Colonic mucosa (tissue), 4 donors: ENCODE measurements around the gene GET4. TPM values are rescaled to one million over a fixed set of nuclear protein-coding genes. Genes with fewer than 3 reads are reported as not detected.

Experiments used
- DNase-seq: peaks from one replicate; pipeline ENCODE4 v3.0.0-alpha.2; 2020
- H3K27ac ChIP-seq: fragments of 200-600 bp; one replicate; pipeline ENCODE4 v1.8.0; 2021
- H3K27me3 ChIP-seq: fragments of 200-600 bp; one replicate; pipeline ENCODE4 v1.8.0; 2021
- H3K36me3 ChIP-seq: fragments of 200-600 bp; one replicate; pipeline ENCODE4 v1.8.0; 2021
- H3K4me1 ChIP-seq: fragments of 200-600 bp; one replicate; pipeline ENCODE4 v1.8.0; 2021; ENCODE audit warnings: mild to moderate bottlenecking
- H3K4me3 ChIP-seq: fragments of 200-600 bp; one replicate; pipeline ENCODE4 v1.8.0; 2021
- H3K9ac ChIP-seq, 2 donors: one replicate each; pipeline ENCODE4 v1.7.0; 2013; ENCODE audit warnings: control low read depth in 2 of 2, low read depth in 2 of 2, low read length in 2 of 2
- H3K9me3 ChIP-seq: fragments of 200-600 bp; one replicate; pipeline ENCODE4 v1.8.0; 2021
- CTCF ChIP-seq: fragments of 200-600 bp; IDR thresholded peaks from one replicate; pipeline ENCODE4 v1.8.0; 2022; ENCODE audit warnings: antibody characterized with exemption, mild to moderate bottlenecking
- intact Hi-C: fragments of 100-400 bp; cut with DNase I; formaldehyde crosslinking; loops from one replicate; pipeline ENCODE4 v1.14.1; 2022
- total RNA-seq, 2 donors: library from RNA; stranded (reverse); fragmentation: NEBNext Ultra II Directional in 1 of 2; extraction: Animal tissue kit (Norgen Biotek cat#: 25700) in 1 of 2; gene quantifications; one replicate each; pipeline ENCODE4 v1.2.1, GENCODE V29; 2021
- donor health status: healthy.
- donor health status: DM: no; HTN: no; CAD: no.
- donor health status: DM: no; HTN: no; CAD: no.

GET4 gene
- total RNA-seq, 2 donors from 2014 or later = 33.0 to 35.9 TPM

GRCh38 chr7:927031-927671 is 50.8 kb downstream of the GET4 start:
- Histone ChIP-seq H3K9ac (peak overlapping the region; percentile 54 to 91), H3K9me3 (no peaks in the 10 kb centered on the region), H3K27ac (peak overlapping the region; percentile 94), H3K36me3 (no peaks in the 10 kb centered on the region), H3K27me3 (no peaks in the 10 kb centered on the region), H3K4me1 (peaks cover 38% of the 10 kb centered on the region), H3K4me3 (no peak overlapping the region)
- no peak for TF ChIP-seq CTCF
- intact Hi-C loops = no loop called here
- DNase-seq = peak; percentile 70

GRCh38 chr7:929311-929711 is 53.0 kb downstream of the GET4 start:
- no peaks in the 10 kb centered on the region for H3K9me3 ChIP-seq
- intact Hi-C loops = no loop called here
- H3K4me1 ChIP-seq = peaks cover 25% of the 10 kb centered on the region
- DNase-seq = no peak
- no peak for TF ChIP-seq CTCF
- H3K27ac ChIP-seq = no peak overlapping the region
- no peaks in the 10 kb centered on the region for H3K36me3 ChIP-seq
- H3K27me3 ChIP-seq = no peaks in the 10 kb centered on the region
- H3K4me3 ChIP-seq = no peak overlapping the region
- no peak overlapping the region for H3K9ac ChIP-seq

- no peak for TF ChIP-seq CTCF
- Histone ChIP-seq H3K9ac (peak overlapping the region in 1 of 2 donors; percentile 4), H3K27ac (no peak overlapping the region), H3K27me3 (no peaks in the 10 kb centered on the region), H3K36me3 (no peaks in the 10 kb centered on the region), H3K9me3 (no peaks in the 10 kb centered on the region), H3K4me1 (peaks cover 8% of the 10 kb centered on the region), H3K4me3 (no peak overlapping the region)
- intact Hi-C loops = no loop called here
- no peak for DNase-seq
Measured at GRCh38 chr7:930975-931758, 54.8 kb downstream of the GET4 start.

GRCh38 chr7:931871-932650 is 55.7 kb downstream of the GET4 start:
- no peaks in the 10 kb centered on the region for H3K9me3 ChIP-seq
- peaks cover 2% of the 10 kb centered on the region for H3K4me1 ChIP-seq
- H3K9ac ChIP-seq = no peak overlapping the region
- no peaks in the 10 kb centered on the region for H3K36me3 ChIP-seq
- no peak overlapping the region for H3K27ac ChIP-seq
- H3K27me3 ChIP-seq = no peaks in the 10 kb centered on the region
- H3K4me3 ChIP-seq = no peak overlapping the region
- DNase-seq = no peak
- intact Hi-C loops = no loop called here
- TF ChIP-seq CTCF = no peak

GRCh38 chr7:932651-932975 is 56.3 kb downstream of the GET4 start:
- Histone ChIP-seq H3K27me3 (no peaks in the 10 kb centered on the region), H3K9me3 (no peaks in the 10 kb centered on the region), H3K4me3 (no peak overlapping the region), H3K4me1 (no peaks in the 10 kb centered on the region), H3K27ac (no peak overlapping the region), H3K9ac (no peak overlapping the region), H3K36me3 (no peaks in the 10 kb centered on the region)
- intact Hi-C loops = no loop called here
- TF ChIP-seq CTCF = no peak
- DNase-seq = no peak
